Lower leg skin (tissue), 3 donors: Measurements from ENCODE around the gene TMEM174.

ENCODE experiments used
- POLR2A ChIP-seq, 2 donors: fragments of 450-650 bp; IDR thresholded peaks; one replicate each; pipeline ENCODE4 v1.6.1; 2016 to 2017; ENCODE audit warnings: antibody characterized with exemption in 2 of 2, mild to moderate bottlenecking in 1 of 2, moderate library complexity in 1 of 2
- TF ChIP-seq, protein P1 (sequence below), 3 donors: fragments of 450-650 bp; IDR thresholded peaks; one replicate each; pipeline ENCODE4 v1.5.1; 2016; ENCODE audit warnings: antibody characterized with exemption in 3 of 3, mild to moderate bottlenecking in 3 of 3, moderate library complexity in 2 of 3

DNA sequence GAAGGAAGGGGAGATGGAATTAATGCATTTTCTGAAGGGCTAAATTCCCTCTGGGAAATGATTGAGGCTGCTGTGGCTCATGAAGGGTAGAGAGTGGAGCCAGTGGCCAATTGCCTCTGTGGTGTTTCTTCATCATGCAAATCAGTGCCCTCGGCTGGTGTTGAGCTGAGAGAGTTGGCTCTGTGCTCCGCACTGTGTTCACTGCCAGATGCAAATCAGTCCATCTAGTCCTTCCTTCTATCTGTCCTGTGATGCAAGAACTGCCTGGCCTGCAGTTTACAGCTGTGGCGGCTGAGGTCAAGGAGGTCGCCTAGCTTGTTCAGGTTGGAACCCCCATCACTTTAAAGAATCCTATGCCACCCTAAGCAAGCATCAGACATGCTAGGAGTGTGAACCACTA lies 46.6 kb upstream of the TMEM174 start:
- TF ChIP-seq, protein P1, sequence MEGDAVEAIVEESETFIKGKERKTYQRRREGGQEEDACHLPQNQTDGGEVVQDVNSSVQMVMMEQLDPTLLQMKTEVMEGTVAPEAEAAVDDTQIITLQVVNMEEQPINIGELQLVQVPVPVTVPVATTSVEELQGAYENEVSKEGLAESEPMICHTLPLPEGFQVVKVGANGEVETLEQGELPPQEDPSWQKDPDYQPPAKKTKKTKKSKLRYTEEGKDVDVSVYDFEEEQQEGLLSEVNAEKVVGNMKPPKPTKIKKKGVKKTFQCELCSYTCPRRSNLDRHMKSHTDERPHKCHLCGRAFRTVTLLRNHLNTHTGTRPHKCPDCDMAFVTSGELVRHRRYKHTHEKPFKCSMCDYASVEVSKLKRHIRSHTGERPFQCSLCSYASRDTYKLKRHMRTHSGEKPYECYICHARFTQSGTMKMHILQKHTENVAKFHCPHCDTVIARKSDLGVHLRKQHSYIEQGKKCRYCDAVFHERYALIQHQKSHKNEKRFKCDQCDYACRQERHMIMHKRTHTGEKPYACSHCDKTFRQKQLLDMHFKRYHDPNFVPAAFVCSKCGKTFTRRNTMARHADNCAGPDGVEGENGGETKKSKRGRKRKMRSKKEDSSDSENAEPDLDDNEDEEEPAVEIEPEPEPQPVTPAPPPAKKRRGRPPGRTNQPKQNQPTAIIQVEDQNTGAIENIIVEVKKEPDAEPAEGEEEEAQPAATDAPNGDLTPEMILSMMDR (IDR thresholded peaks at IDR 0.05) = no peak
- no peak for TF ChIP-seq POLR2A (IDR thresholded peaks at IDR 0.05)
